Measurements from ENCODE around the gene PROSER3.
A peak's percentile ranks its signal among the peaks of the same experiment; 100 is the strongest.

The PROSER3 gene

DNA sequence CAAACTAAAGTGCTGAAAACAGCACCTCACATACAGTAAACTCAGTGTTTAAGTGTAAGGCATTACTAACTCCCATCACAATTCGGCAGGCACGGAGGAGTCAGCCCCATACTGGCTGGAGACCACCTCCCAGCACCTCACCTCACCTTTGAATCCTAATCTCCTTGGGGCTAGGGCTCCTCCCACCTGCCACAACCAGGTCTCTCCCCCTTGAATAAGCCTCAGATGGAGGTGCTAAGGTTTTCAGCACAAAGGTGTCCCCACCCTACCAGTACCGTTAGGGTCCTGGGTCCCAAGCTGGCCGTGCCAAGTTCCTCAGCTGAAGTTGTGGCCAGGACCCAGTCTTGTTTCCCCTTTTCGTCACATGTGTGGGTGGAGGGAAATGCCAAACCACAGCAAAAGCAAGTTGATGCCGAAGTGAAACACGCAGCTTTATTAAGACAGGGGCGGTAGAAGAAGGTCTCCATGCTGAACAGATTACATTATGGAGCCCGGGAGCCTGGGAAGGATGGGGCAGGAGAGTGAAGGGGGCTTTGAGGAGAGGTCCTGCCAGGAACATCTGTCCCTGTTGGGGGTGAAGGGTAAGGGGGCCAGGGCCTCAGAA, 15.8 kb upstream of the PROSER3 start, which contains the start of gene IGFLR1:
Gene IGFLR1 (minus strand): TSS at position 332 of the 604 bp plus-strand sequence. CDS start 1,272 bp downstream, outside the sequence.
- Histone ChIP-seq H3K27ac (peak within 1 kb of the TSS; percentile 63), H3K27me3 (ENCODE audit: insufficient read depth, low read depth) (no peaks in the 10 kb centered on the region), H3K79me2 (ENCODE audit: insufficient read depth, low read depth) (no peaks in the 10 kb centered on the region; the same call in 1 of the 2 replicates), H4K20me1 (ENCODE audit: insufficient read depth) (no peaks in the 10 kb centered on the region), H2AFZ (ENCODE audit: low read depth) (peak within 1 kb of the TSS; percentile 62; the same call in 1 of the 2 replicates), H3K4me2 (peak within 1 kb of the TSS; percentile 74), H3K9ac (peak within 1 kb of the TSS; percentile 37; the same call in 1 of the 2 replicates), H3K4me3 (IDR thresholded peaks at IDR 0.05; ENCODE audit: insufficient read depth, low read depth, low read length) (no peak within 1 kb of the TSS), H3K4me1 (ENCODE audit: low read depth, poor library complexity, severe bottlenecking) (peaks cover 46% of the 10 kb centered on the region), H3K36me3 (ENCODE audit: insufficient read depth) (no peaks in the 10 kb centered on the region)
- TF ChIP-seq, protein P1, sequence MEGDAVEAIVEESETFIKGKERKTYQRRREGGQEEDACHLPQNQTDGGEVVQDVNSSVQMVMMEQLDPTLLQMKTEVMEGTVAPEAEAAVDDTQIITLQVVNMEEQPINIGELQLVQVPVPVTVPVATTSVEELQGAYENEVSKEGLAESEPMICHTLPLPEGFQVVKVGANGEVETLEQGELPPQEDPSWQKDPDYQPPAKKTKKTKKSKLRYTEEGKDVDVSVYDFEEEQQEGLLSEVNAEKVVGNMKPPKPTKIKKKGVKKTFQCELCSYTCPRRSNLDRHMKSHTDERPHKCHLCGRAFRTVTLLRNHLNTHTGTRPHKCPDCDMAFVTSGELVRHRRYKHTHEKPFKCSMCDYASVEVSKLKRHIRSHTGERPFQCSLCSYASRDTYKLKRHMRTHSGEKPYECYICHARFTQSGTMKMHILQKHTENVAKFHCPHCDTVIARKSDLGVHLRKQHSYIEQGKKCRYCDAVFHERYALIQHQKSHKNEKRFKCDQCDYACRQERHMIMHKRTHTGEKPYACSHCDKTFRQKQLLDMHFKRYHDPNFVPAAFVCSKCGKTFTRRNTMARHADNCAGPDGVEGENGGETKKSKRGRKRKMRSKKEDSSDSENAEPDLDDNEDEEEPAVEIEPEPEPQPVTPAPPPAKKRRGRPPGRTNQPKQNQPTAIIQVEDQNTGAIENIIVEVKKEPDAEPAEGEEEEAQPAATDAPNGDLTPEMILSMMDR (conservative IDR thresholded peaks at IDR 0.05; ENCODE audit: low read depth, low read length): no peak

DNA sequence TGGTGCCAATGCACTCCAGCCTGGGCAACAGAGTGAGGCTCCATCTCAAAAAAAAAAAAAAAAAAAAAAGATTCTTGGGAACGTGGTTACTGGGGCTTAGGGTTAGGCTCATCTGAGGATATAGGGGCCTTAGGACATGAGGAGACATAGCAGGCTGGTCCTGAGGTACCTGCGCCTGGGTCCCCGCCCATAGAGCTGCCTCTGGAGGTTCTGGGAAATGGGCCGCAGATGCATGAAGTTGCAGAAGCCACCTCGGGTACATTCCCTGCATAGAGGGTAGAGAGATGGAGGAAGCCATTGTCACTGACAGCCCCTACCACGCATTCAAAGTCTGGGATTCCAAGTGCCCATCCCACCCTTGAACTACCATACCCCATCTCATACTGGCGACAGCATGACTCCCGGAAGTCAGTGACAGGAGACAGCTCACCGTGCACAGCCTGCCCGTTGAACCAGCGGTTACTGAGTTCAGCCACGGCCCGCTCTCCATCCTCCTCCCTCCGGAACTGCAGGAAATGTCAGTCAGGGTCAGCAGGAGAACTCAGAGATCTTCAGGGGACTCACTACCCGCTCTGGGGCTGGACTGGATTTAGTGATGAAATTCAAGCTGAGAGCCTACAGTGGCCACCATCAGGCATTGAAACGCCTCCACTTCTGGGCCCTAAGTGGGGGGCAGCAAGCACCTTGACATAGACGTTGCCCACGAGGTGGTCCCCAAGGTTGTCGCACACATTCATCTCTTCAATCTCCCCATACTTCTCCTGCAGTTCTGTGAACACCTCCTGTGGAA, 14.1 kb upstream of the PROSER3 start:
- no peaks in the 10 kb centered on the region for H3K36me3 ChIP-seq (ENCODE audit: insufficient read depth)
- H3K27me3 ChIP-seq (ENCODE audit: insufficient read depth, low read depth): no peaks in the 10 kb centered on the region
- H3K27ac ChIP-seq: no peak overlapping the region
- H4K20me1 ChIP-seq (ENCODE audit: insufficient read depth): no peaks in the 10 kb centered on the region
- H3K4me2 ChIP-seq: peak overlapping the region; percentile 50
- H3K79me2 ChIP-seq (ENCODE audit: insufficient read depth, low read depth): no peaks in the 10 kb centered on the region; the same call in 1 of the 2 replicates
- H2AFZ ChIP-seq (ENCODE audit: low read depth): peak overlapping the region; percentile 50; the same call in 1 of the 2 replicates
- H3K4me3 ChIP-seq (IDR thresholded peaks at IDR 0.05; ENCODE audit: insufficient read depth, low read depth, low read length): no peak overlapping the region
- TF ChIP-seq, protein P1 (conservative IDR thresholded peaks at IDR 0.05; ENCODE audit: low read depth, low read length): no peak
- H3K4me1 ChIP-seq (ENCODE audit: low read depth, poor library complexity, severe bottlenecking): peaks cover 53% of the 10 kb centered on the region
- H3K9ac ChIP-seq: no peak overlapping the region

DNA sequence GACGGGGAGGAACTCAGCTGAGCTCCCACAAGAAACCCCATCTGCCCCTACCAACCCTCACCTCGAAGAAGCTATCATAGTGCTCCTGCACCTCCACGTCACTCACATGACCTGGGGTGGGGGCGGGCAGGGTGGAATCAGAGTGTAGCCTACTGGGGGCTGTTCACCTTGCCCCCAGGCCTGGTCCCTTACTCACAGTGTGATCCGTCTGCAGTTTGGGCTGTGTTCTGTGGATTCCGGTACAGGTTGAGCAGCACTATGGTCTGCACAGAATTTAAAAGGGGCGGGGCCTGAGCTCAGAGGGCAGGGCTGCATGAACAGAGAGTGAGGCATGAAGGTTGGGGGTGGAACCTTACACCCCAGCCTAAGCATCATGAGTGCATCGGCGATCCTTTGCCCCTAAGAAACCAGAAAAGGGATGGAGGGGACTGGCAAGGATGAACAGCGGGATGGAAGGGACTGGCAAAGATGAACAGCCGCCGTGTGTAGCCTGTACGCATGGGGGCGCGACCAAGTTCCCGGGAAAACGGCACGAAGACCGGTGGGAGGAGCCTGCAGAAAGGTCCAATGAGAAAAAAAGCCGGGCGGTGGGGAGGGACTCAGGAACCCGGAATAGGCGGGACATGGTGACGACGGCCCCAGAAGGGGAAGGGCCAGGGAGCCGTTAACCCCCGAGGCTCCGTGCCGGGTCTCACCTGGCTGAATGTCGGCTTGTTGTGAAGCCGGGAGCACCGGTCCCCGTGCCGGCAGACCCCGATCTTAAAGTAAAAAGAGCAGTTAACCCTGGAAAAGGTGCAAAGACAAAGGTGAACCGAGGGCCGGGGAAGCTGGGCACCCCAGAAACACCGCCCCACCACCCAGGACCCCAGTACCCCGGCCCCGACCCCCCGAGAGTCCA, 13.3 kb upstream of the PROSER3 start:
- Histone ChIP-seq H3K36me3 (ENCODE audit: insufficient read depth) (no peaks in the 10 kb centered on the region), H3K27me3 (ENCODE audit: insufficient read depth, low read depth) (no peaks in the 10 kb centered on the region), H3K4me1 (ENCODE audit: low read depth, poor library complexity, severe bottlenecking) (peaks cover 56% of the 10 kb centered on the region), H4K20me1 (ENCODE audit: insufficient read depth) (no peaks in the 10 kb centered on the region), H3K27ac (peak overlapping the region; percentile 96), H3K4me2 (peak overlapping the region; percentile 50), H3K4me3 (IDR thresholded peaks at IDR 0.05; ENCODE audit: insufficient read depth, low read depth, low read length) (peak overlapping the region; percentile 62), H2AFZ (ENCODE audit: low read depth) (peak overlapping the region; percentile 50; the same call in 1 of the 2 replicates), H3K79me2 (ENCODE audit: insufficient read depth, low read depth) (peaks cover 4% of the 10 kb centered on the region; the same call in 1 of the 2 replicates), H3K9ac (peak overlapping the region; percentile 96)
- TF ChIP-seq, protein P1 (conservative IDR thresholded peaks at IDR 0.05; ENCODE audit: low read depth, low read length): peak; percentile 31; the same call in 1 of the 2 replicates

Data from KMS-11 (cell line).